GM21381 (cell line): ENCODE measurements around the gene GINS2.

Experiments
- ATAC-seq: cut with Tn5 transposase; IDR thresholded peaks from one replicate; pipeline ENCODE4 v1.9.1; 2021; ENCODE audit warnings: mild to moderate bottlenecking, moderate library complexity; ENCODE audit not compliant: unreplicated experiment

Gene GINS2

GRCh38 chr16:85656351-85657266, 32.1 kb downstream of the GINS2 start:
- no peak for ATAC-seq

GRCh38 chr16:85655216-85656129, 33.3 kb downstream of the GINS2 start:
- ATAC-seq: no peak

- no peak for ATAC-seq
Measured at GRCh38 chr16:85654251-85655095, 34.3 kb downstream of the GINS2 start.

- no peak for ATAC-seq
Measured at GRCh38 chr16:85653290-85653891, 35.4 kb downstream of the GINS2 start.

GRCh38 chr16:85652431-85653221, 36.1 kb downstream of the GINS2 start:
- no peak for ATAC-seq

- no peak for ATAC-seq
Measured at GRCh38 chr16:85651629-85652430, 36.9 kb downstream of the GINS2 start.

GRCh38 chr16:85650844-85651628, 37.7 kb downstream of the GINS2 start:
- no peak for ATAC-seq

GRCh38 chr16:85650135-85650843, 38.5 kb downstream of the GINS2 start:
- no peak for ATAC-seq

- ATAC-seq: no peak
Measured at GRCh38 chr16:85649411-85650134, 39.2 kb downstream of the GINS2 start.

- no peak for ATAC-seq
Measured at GRCh38 chr16:85648805-85649204, 39.9 kb downstream of the GINS2 start.

- ATAC-seq: no peak
Measured at GRCh38 chr16:85648070-85648714, 40.6 kb downstream of the GINS2 start.

- no peak for ATAC-seq
Measured at GRCh38 chr16:85646976-85647375, 41.8 kb downstream of the GINS2 start.

GRCh38 chr16:85646358-85646907, 42.3 kb downstream of the GINS2 start:
- ATAC-seq: no peak

- no peak for ATAC-seq
Measured at GRCh38 chr16:85645021-85645589, 43.6 kb downstream of the GINS2 start.

- no peak for ATAC-seq
Measured at GRCh38 chr16:85644093-85644712, 44.6 kb downstream of the GINS2 start.
